Spleen (tissue), 7 donors: ENCODE results near the gene FAM20A.

ENCODE experiments used
- CTCF ChIP-seq, 11 experiments: fragments of 200-600 bp in 7 of 11; fragments of 450-650 bp in 4 of 11; sonication (generic) in 4 of 11; IDR thresholded peaks in 8 of 11; conservative IDR thresholded peaks in 3 of 11; 1 replicate in 7 of 11; 2 replicates in 4 of 11; pipeline versions ENCODE4 v1.4.0 to v1.8.0; 2016 to 2021; ENCODE audit warnings: antibody characterized with exemption in 11 of 11, inconsistent platforms in 4 of 11, mild to moderate bottlenecking in 1 of 11
- POLR2A ChIP-seq, 3 donors: fragments of 450-650 bp; IDR thresholded peaks; one replicate each; pipeline ENCODE4 v1.5.1; 2017; ENCODE audit warnings: antibody characterized with exemption in 3 of 3, mild to moderate bottlenecking in 1 of 3
- POLR2AphosphoS5 ChIP-seq, 3 donors: sonication (generic); formaldehyde crosslinking; IDR thresholded peaks; one replicate each; pipeline ENCODE4 v1.5.1; 2017; ENCODE audit warnings: antibody characterized with exemption in 3 of 3
- donor health status: DM: no; HTN: no; CAD: no; lungs with moderate emphysema.
- donor health status: DM: no; HTN: no; CAD: no.
- donor health status: DM: no; HTN: no; CAD: no.

GRCh38 chr17:68587026-68587425 is 14.1 kb downstream of the FAM20A start:
- no peak for TF ChIP-seq CTCF (IDR thresholded peaks at IDR 0.05 in 8 of 11, conservative IDR thresholded peaks at IDR 0.05 in 3 of 11)
- TF ChIP-seq POLR2A (IDR thresholded peaks at IDR 0.05): no peak
- no peak for TF ChIP-seq POLR2AphosphoS5 (IDR thresholded peaks at IDR 0.05)
